ENCODE data around the gene IGSF23. TPM values are rescaled to one million over a fixed set of nuclear protein-coding genes. Genes with fewer than 3 reads are reported as not detected.
A peak's percentile ranks its signal among the peaks of the same experiment; 100 is the strongest.

IGSF23 gene
- total RNA-seq, 4 donors from 2014 or later: not detected

- intact Hi-C loops (cut with DNase I; ENCODE audit: low total_unique reads): no loop called here
Observed at GRCh38 chr19:44575116-44575700, 38.2 kb upstream of the IGSF23 start.

GRCh38 chr19:44576843-44577565 lies 36.4 kb upstream of the IGSF23 start:
- intact Hi-C loops (cut with DNase I; ENCODE audit: low total_unique reads): no loop called here
- DNase-seq (ENCODE audit: low spot score in 2 of 2): peak in 1 of 2 donors; percentile 76
- WGBS, 2 donors: 57 to 69% methylated on average over 8 of the region's 8 CpGs
- TF ChIP-seq CTCF (IDR thresholded peaks at IDR 0.05) (no peak), POLR2A (IDR thresholded peaks at IDR 0.05) (no peak)
- no peak overlapping the region for H3K4me3 ChIP-seq (ENCODE audit: low read depth, poor library complexity, severe bottlenecking)

More at GRCh38 chr19:44575116-44575700, 38.2 kb upstream of the IGSF23 start:
- DNase-seq (ENCODE audit: low spot score in 2 of 2): no peak
- WGBS, 2 donors: 78 to 85% methylated on average over 11 of the region's 11 CpGs
- no peak for TF ChIP-seq POLR2A (IDR thresholded peaks at IDR 0.05)
- no peak for TF ChIP-seq CTCF (IDR thresholded peaks at IDR 0.05)
- no peak overlapping the region for H3K4me3 ChIP-seq (ENCODE audit: low read depth, poor library complexity, severe bottlenecking)

GRCh38 chr19:44577566-44577874 lies 35.8 kb upstream of the IGSF23 start:
- WGBS, 2 donors: 59 to 78% methylated on average over 1 of the region's 1 CpG
- DNase-seq (ENCODE audit: low spot score in 2 of 2): no peak
- H3K4me3 ChIP-seq (ENCODE audit: low read depth, poor library complexity, severe bottlenecking): no peak overlapping the region
- intact Hi-C loops (cut with DNase I; ENCODE audit: low total_unique reads): no loop called here
- TF ChIP-seq POLR2A (IDR thresholded peaks at IDR 0.05): no peak
- no peak for TF ChIP-seq CTCF (IDR thresholded peaks at IDR 0.05)

GRCh38 chr19:44579663-44580365 lies 33.5 kb upstream of the IGSF23 start:
- DNase-seq (ENCODE audit: low spot score in 2 of 2): no peak
- WGBS, 2 donors: 93 to 95% methylated on average over 5 of the region's 5 CpGs
- no peak for TF ChIP-seq POLR2A (IDR thresholded peaks at IDR 0.05)
- no peak for TF ChIP-seq CTCF (IDR thresholded peaks at IDR 0.05)
- intact Hi-C loops (cut with DNase I; ENCODE audit: low total_unique reads): no loop called here
- H3K4me3 ChIP-seq (ENCODE audit: low read depth, poor library complexity, severe bottlenecking): no peak overlapping the region

- TF ChIP-seq CTCF (IDR thresholded peaks at IDR 0.05) (no peak), POLR2A (IDR thresholded peaks at IDR 0.05) (no peak)
- DNase-seq (ENCODE audit: low spot score in 2 of 2): peak in 1 of 2 donors; percentile 74
- intact Hi-C loops (cut with DNase I; ENCODE audit: low total_unique reads): no loop called here
- WGBS, 2 donors: 75 to 78% methylated on average over 11 of the region's 11 CpGs
- no peak overlapping the region for H3K4me3 ChIP-seq (ENCODE audit: low read depth, poor library complexity, severe bottlenecking)
Observed at GRCh38 chr19:44580366-44580895, 32.9 kb upstream of the IGSF23 start.
